ENCODE data around the gene PTPRM. TPM values are rescaled to one million over a fixed set of nuclear protein-coding genes. Genes with fewer than 3 reads are reported as not detected.

Gene PTPRM
- total and polyA plus RNA-seq, 2 of the 8 experiments (the other 6 are each of a cell fraction or from before 2014, with no cell fraction given): 4.1 to 7.0 TPM

DNA sequence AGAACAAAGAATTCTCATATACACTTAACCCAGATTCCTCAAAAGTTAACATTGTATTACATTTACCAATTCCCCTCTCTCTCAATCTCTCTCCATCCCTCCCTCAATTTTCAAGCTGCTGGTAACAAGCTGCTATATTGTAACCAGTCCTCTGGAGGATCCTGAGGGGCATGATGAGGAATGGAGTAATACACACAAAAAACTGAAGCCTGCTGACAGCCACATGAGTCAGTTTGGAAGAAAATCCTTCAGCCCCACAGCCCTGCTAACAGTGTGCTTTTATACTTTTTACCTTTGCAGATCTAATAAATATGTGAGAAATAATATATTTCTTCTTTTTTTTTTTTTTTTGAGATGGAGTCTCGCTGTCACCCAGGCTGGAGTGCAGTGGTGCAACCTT, 876.4 kb downstream of the PTPRM start (continued):
- TF ChIP-seq, protein P1, sequence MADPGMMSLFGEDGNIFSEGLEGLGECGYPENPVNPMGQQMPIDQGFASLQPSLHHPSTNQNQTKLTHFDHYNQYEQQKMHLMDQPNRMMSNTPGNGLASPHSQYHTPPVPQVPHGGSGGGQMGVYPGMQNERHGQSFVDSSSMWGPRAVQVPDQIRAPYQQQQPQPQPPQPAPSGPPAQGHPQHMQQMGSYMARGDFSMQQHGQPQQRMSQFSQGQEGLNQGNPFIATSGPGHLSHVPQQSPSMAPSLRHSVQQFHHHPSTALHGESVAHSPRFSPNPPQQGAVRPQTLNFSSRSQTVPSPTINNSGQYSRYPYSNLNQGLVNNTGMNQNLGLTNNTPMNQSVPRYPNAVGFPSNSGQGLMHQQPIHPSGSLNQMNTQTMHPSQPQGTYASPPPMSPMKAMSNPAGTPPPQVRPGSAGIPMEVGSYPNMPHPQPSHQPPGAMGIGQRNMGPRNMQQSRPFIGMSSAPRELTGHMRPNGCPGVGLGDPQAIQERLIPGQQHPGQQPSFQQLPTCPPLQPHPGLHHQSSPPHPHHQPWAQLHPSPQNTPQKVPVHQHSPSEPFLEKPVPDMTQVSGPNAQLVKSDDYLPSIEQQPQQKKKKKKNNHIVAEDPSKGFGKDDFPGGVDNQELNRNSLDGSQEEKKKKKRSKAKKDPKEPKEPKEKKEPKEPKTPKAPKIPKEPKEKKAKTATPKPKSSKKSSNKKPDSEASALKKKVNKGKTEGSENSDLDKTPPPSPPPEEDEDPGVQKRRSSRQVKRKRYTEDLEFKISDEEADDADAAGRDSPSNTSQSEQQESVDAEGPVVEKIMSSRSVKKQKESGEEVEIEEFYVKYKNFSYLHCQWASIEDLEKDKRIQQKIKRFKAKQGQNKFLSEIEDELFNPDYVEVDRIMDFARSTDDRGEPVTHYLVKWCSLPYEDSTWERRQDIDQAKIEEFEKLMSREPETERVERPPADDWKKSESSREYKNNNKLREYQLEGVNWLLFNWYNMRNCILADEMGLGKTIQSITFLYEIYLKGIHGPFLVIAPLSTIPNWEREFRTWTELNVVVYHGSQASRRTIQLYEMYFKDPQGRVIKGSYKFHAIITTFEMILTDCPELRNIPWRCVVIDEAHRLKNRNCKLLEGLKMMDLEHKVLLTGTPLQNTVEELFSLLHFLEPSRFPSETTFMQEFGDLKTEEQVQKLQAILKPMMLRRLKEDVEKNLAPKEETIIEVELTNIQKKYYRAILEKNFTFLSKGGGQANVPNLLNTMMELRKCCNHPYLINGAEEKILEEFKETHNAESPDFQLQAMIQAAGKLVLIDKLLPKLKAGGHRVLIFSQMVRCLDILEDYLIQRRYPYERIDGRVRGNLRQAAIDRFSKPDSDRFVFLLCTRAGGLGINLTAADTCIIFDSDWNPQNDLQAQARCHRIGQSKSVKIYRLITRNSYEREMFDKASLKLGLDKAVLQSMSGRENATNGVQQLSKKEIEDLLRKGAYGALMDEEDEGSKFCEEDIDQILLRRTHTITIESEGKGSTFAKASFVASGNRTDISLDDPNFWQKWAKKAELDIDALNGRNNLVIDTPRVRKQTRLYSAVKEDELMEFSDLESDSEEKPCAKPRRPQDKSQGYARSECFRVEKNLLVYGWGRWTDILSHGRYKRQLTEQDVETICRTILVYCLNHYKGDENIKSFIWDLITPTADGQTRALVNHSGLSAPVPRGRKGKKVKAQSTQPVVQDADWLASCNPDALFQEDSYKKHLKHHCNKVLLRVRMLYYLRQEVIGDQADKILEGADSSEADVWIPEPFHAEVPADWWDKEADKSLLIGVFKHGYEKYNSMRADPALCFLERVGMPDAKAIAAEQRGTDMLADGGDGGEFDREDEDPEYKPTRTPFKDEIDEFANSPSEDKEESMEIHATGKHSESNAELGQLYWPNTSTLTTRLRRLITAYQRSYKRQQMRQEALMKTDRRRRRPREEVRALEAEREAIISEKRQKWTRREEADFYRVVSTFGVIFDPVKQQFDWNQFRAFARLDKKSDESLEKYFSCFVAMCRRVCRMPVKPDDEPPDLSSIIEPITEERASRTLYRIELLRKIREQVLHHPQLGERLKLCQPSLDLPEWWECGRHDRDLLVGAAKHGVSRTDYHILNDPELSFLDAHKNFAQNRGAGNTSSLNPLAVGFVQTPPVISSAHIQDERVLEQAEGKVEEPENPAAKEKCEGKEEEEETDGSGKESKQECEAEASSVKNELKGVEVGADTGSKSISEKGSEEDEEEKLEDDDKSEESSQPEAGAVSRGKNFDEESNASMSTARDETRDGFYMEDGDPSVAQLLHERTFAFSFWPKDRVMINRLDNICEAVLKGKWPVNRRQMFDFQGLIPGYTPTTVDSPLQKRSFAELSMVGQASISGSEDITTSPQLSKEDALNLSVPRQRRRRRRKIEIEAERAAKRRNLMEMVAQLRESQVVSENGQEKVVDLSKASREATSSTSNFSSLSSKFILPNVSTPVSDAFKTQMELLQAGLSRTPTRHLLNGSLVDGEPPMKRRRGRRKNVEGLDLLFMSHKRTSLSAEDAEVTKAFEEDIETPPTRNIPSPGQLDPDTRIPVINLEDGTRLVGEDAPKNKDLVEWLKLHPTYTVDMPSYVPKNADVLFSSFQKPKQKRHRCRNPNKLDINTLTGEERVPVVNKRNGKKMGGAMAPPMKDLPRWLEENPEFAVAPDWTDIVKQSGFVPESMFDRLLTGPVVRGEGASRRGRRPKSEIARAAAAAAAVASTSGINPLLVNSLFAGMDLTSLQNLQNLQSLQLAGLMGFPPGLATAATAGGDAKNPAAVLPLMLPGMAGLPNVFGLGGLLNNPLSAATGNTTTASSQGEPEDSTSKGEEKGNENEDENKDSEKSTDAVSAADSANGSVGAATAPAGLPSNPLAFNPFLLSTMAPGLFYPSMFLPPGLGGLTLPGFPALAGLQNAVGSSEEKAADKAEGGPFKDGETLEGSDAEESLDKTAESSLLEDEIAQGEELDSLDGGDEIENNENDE (IDR thresholded peaks at IDR 0.05; ENCODE audit: insufficient replicate concordance, low read length): no peak
- TF ChIP-seq, protein P2, sequence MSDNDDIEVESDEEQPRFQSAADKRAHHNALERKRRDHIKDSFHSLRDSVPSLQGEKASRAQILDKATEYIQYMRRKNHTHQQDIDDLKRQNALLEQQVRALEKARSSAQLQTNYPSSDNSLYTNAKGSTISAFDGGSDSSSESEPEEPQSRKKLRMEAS (IDR thresholded peaks at IDR 0.05): no peak
- TF ChIP-seq POLR2AphosphoS5 (IDR thresholded peaks at IDR 0.05; ENCODE audit: low read depth, low read length) (no peak), ZNF274 (IDR thresholded peaks at IDR 0.05; ENCODE audit: borderline replicate concordance, extremely low read depth, low read length) (no peak), CREB1 (IDR thresholded peaks at IDR 0.05) (no peak), SIN3A (conservative IDR thresholded peaks at IDR 0.05 in 1 of 2, IDR thresholded peaks at IDR 0.05 in 1 of 2; ENCODE audit: low read depth in 1 of 2, low read length in 2 of 2) (no peak), SIRT6 (IDR thresholded peaks at IDR 0.05; ENCODE audit: low read length) (no peak), TCF12 (IDR thresholded peaks at IDR 0.05; ENCODE audit: low read depth, low read length) (no peak), POU5F1 (IDR thresholded peaks at IDR 0.05; ENCODE audit: low read depth, low read length) (no peak), RFX5 (IDR thresholded peaks at IDR 0.05; ENCODE audit: borderline replicate concordance, low read depth, low read length) (no peak), JUND (IDR thresholded peaks at IDR 0.05; ENCODE audit: low read length) (no peak)
